DOHH2 (cell line): Measurements from ENCODE around the gene DCAF8L2.

Experiments used
- CTCF ChIP-seq: fragments of 200-600 bp; sonication (generic); IDR thresholded peaks from one replicate; pipeline ENCODE4 v1.5.1; 2014; ENCODE audit warnings: antibody characterized with exemption, mild to moderate bottlenecking, low read depth, low read length; ENCODE audit not compliant: poor library complexity, severe bottlenecking
- EZH2phosphoT487 ChIP-seq: fragments of 200-600 bp; sonication (generic); IDR thresholded peaks from 2 replicates; pipeline ENCODE4 v1.6.1; 2017; ENCODE audit warnings: borderline replicate concordance, mild to moderate bottlenecking, antibody characterized with exemption, low read length, moderate library complexity, mixed read lengths

- TF ChIP-seq CTCF (no peak), EZH2phosphoT487 (no peak)
Measured at GRCh38 chrX:27591938-27592337, 1.8 kb downstream of the DCAF8L2 start.
